ENCODE measurements around the gene NELL2.
"Not testable (repeated sequence)": the region's sequence is repeated elsewhere in the genome, so short reads cannot be mapped to it uniquely, and the experiment has no call there.

NELL2 gene

DNA sequence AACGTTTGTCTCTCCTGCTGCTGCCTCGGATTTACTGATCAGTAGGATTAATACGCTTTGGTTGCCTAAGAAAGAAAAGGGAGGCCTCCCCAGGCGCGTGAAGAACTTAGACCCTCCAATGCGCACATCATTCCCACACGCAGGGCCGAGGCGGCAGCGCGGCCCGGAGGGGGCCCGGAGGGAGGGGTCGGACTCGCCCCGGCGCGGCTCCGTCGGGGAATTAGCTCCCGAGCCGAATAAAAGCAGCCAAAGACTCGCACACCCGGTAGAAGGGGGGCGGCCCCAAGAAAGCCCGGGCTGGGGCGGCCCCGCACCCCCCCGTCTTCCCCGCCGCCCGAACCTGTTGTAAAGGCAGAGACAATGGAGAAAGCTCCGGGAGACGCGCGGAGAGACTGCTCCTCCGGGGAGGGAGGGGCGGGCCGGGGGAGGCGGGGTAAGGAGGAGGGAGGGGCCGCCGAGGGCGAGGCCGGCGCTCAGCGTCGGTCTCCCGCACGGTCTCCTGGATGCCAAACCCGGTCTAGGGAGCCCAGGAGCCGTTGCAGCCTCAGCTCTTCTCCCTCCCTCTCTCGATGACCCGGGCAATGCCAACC lies at the start of gene NELL2:
TSS of gene NELL2 (minus strand) at position 362 of the 590 bp plus-strand sequence. CDS start 446 bp downstream, outside the sequence.
- DNase-seq (ENCODE audit: insufficient read length, low spot score): no peak
- FAIRE-seq: no peak
- TF ChIP-seq POLR2A (IDR thresholded peaks at IDR 0.05; ENCODE audit: low read depth, low read length): no peak

DNA sequence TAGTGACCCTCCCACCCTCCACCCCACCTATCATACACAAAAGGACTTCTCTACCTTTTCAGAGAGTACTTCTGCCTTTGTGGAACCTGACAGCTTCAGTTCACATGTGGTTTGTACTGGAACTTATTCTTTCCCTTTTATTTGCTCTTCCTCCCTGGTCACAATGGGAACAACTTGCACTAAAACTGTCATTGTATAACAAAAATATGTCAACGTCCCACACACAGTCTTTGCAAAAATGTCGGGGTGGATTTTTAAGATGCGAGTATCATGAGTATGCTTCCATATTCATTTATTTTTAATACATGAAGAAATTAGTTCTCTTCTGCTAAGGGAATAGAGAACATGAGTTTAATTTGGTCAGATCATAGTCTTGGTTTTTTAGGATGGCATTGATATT lies 45.6 kb upstream of the NELL2 start:
- TF ChIP-seq POLR2A (IDR thresholded peaks at IDR 0.05; ENCODE audit: low read depth, low read length): no peak
- FAIRE-seq (no peak), DNase-seq (ENCODE audit: insufficient read length, low spot score) (no peak)

DNA sequence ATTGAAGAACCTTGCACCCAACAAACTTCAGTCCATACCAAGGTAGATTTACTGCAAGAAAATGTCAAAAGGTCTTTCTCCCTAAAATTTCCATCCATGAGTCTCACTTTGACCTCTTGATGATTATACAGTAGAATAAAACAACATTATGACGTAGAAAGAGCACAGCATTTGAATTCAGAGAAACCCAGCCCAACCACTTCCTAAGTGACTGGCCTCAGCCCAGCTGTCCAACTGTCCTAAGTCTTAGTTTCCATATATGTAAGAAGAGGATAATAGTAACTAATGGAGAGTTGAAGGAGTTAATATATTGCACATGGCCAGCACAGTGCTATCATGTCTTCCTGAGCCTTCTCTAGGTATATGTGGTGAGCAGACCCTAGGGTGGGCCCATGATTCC lies 41.0 kb upstream of the NELL2 start:
- FAIRE-seq (no peak), DNase-seq (ENCODE audit: insufficient read length, low spot score) (no peak)
- no peak for TF ChIP-seq POLR2A (IDR thresholded peaks at IDR 0.05; ENCODE audit: low read depth, low read length)

DNA sequence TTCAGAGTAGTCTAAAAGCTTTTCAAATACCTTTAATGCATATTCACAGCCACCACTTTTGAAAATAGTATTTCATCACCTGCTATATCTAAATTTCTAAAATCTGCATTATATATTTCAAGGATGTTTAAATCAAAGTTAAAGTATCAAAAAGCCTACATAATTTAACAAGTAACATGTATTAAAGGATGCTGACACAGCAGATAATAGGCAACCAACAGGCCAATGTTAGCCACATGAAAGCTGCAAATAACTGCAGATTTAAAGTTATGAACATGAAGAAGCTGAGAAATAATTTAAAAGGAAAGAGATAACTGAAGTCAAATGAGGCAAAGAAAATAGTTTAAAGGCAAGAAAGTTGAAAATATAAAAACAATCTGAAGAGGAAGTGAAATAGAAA lies 39.8 kb upstream of the NELL2 start:
- no peak for FAIRE-seq
- no peak for DNase-seq (ENCODE audit: insufficient read length, low spot score)
- TF ChIP-seq POLR2A (IDR thresholded peaks at IDR 0.05; ENCODE audit: low read depth, low read length): no peak

DNA sequence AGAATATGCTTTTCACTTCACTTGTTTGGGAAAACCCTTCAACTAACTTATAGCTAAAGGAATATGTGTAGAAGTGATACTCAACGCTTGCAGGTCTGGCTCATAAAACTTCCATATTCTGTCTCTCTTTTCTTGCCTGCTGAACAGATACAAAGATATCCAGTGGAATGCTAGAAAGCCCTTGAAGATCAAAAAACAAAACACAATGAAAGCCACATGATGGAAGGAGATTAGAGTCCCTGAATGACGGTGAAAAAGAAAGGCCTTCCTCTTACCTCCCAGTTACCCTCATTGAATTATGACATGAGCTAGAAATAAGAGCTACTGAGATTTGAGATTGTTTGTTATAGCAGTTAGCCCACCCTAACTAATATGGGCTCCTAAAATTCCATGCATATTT lies 28.2 kb upstream of the NELL2 start:
- no peak for FAIRE-seq
- TF ChIP-seq POLR2A (IDR thresholded peaks at IDR 0.05; ENCODE audit: low read depth, low read length): no peak
- DNase-seq (ENCODE audit: insufficient read length, low spot score): no peak

DNA sequence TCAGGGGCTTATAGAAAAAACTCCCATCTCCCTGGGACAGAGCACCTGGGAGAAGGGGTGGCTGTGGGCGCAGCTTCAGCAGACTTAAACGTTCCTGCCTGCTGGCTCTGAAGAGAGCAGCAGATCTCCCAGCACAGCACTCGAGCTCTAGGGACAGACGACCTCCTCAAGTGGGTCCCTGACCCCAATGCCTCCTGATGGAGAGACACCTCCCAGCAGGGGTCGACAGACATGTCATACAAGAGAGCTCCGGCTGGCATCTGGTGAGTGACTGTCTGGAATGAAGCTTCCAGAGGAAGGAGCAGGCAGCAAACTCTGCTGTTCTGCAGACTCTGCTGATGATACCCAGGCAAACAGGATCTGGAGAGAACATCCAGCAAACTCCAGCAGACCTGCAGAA lies 22.0 kb upstream of the NELL2 start:
- DNase-seq (ENCODE audit: insufficient read length, low spot score); FAIRE-seq: not testable (repeated sequence)

DNA sequence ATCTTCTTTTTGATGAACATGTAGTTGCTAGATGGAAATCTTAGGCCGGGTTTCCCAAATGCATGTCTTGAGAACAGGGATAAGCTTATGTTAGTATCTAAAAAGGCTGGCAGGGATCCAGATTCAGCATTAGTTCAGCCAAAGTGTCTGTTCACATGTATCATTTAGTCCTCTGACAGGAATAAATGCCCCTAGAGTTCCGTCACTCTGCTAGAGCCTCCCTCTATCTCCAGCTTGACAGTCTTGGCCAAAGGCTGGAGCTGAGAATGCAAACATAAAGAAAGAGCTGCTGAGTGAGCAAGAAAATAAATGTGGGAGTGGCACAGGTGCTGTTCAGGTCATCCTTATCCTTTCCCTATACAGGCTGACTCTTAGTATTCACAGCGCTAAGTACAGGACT lies 13.8 kb upstream of the NELL2 start:
- TF ChIP-seq POLR2A (IDR thresholded peaks at IDR 0.05; ENCODE audit: low read depth, low read length): no peak
- FAIRE-seq: no peak
- DNase-seq (ENCODE audit: insufficient read length, low spot score): no peak

GRCh38 chr12:44889162-44889561 lies 13.0 kb upstream of the NELL2 start:
- FAIRE-seq (no peak), DNase-seq (ENCODE audit: insufficient read length, low spot score) (no peak)
- no peak for TF ChIP-seq POLR2A (IDR thresholded peaks at IDR 0.05; ENCODE audit: low read depth, low read length)

DNA sequence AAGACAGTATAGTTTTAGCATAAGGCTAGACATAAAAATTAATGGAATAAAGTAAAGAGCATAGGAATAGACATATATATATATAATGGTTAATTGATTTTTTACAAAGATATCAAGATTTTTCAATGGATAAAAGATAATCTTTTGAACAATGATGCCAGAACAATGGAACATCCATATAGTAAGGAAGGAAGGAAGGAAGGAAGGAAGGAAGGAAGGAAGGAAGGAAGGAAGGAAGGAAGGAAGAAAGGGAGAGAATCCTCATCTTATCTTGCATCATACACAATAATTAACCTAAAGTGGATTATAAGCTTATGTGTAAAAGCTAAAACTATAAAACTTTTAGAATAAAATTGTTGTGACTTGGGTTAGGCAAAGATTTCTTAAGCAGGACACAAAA lies 9.8 kb upstream of the NELL2 start:
- TF ChIP-seq POLR2A (IDR thresholded peaks at IDR 0.05; ENCODE audit: low read depth, low read length): no peak
- no peak for DNase-seq (ENCODE audit: insufficient read length, low spot score)
- no peak for FAIRE-seq

GRCh38 chr12:44881197-44881596 lies 5.1 kb upstream of the NELL2 start:
- DNase-seq (ENCODE audit: insufficient read length, low spot score) (no peak), FAIRE-seq (no peak)
- TF ChIP-seq POLR2A (IDR thresholded peaks at IDR 0.05; ENCODE audit: low read depth, low read length): no peak

DNA sequence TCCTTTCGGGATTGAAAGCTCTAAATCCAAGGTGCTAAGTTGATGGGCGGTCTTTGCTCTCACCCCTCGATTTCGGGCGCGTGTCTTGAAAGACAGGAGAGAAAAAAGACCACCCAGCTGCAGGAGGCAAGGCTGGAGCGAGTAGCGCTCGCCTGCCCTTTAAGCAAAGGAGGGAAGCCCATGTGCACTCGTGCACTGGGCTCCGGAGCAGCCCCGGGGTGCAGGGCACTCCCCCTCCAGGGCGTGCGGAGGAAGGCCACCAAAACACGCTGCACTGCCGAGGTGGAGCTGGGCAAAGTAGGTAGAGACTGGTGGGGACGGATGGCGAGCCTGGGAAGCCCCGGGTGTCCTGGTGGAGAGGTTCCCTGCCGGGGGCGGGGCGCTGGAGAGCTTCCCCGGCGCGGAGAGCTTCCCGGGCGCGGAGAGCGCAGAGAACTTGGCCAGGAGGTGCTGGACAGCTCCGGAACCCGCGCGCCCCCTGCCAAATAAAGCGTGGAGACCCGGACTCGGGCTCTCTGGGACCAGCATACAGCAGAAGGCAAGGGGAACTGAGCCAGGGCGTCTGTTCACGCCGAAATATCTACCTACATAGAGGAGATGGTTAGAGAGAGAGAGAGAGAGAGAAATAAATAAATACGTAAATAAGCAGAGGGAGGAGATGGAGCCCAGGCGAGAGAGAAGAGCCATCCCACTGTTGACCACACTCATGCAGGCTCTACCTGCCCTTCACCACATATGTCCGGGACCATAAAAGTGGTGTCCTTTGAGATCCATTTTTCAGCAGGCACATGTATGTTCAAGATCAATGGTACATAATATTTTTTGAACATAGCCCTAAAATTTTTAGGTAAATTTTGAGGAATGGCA lies 662 bp upstream of the NELL2 start:
- FAIRE-seq (no peak), DNase-seq (ENCODE audit: insufficient read length, low spot score) (no peak)
- TF ChIP-seq POLR2A (IDR thresholded peaks at IDR 0.05; ENCODE audit: low read depth, low read length): no peak

DNA sequence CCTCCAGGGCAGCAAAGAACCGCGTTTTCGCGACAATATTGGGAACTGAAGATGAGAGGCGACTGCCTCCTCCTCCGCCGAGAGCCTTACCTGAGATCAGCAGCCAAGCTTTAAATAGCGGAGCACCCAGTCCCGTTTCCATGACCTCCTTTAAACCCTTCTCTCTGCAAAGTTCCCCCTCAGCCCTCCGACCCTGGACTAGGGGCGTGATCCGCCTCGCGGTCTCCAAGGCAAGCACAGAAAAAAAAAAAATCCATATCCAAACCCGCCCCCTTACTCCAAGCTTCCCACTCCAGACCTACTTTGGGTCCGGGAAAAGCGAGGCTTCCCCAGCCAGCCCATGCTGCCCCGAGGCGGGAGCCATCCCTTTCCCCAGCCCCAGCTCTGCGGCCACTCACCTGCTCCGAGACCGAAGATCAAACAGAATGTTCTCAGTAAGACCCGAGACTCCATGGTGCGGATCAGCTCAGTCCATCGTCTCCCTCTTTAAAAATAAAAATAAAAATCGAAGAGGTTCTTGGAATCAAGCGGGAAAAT lies 630 bp downstream of the NELL2 start:
- no peak for TF ChIP-seq POLR2A (IDR thresholded peaks at IDR 0.05; ENCODE audit: low read depth, low read length)
- DNase-seq (ENCODE audit: insufficient read length, low spot score) (no peak), FAIRE-seq (no peak)

GRCh38 chr12:44874981-44875416 lies 1.1 kb downstream of the NELL2 start:
- DNase-seq (ENCODE audit: insufficient read length, low spot score) (no peak), FAIRE-seq (no peak)
- TF ChIP-seq POLR2A (IDR thresholded peaks at IDR 0.05; ENCODE audit: low read depth, low read length): no peak

- no peak for FAIRE-seq
- no peak for TF ChIP-seq POLR2A (IDR thresholded peaks at IDR 0.05; ENCODE audit: low read depth, low read length)
- no peak for DNase-seq (ENCODE audit: insufficient read length, low spot score)
These were observed 2.2 kb downstream of the NELL2 start for GRCh38 chr12:44873898-44874297.

DNA sequence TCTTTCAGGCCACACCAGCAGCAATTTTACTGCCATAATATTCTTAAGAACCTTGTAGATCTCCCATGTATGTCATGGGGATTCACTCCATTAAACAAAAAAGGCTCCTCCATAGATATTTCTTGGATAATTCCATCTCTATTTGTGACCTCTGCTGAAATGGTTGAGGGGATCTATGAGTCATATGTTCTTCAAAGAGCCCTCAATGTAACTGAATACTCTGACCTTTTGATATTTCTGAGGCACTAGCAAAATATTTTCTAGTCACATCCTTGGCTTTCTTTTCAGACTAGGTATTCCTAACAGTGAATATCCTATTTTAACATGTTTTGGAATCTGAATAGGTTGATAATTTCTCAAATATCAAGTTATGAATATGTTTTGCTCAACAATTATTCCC lies 6.6 kb downstream of the NELL2 start:
- DNase-seq (ENCODE audit: insufficient read length, low spot score): no peak
- FAIRE-seq: no peak
- no peak for TF ChIP-seq POLR2A (IDR thresholded peaks at IDR 0.05; ENCODE audit: low read depth, low read length)
